HG03571 (cell line): ENCODE data around the gene DEPDC1B.
"Not testable (repeated sequence)": the region's sequence is repeated elsewhere in the genome, so short reads cannot be mapped to it uniquely, and the experiment has no call there.

Source experiments
- ATAC-seq: cut with Tn5 transposase; IDR thresholded peaks from one replicate; pipeline ENCODE4 v1.9.1; 2021; ENCODE audit not compliant: unreplicated experiment

Gene DEPDC1B

DNA sequence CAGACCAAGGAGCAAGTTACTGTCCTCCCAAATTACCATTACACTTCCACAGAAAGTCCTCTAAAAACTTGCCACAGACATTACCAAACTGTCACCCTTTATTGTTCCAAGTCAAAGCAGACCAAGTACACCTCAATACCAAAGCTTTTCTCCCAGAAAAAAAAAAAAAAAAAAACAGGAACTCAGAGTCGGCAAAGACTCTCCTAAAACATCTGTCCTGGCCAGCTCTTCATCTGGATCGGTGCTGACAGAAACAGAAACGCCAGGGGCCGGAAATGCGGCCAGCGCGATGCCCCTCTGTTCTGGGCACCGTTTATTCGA is 718 bp downstream of the DEPDC1B start:
- ATAC-seq: no peak

- no peak for ATAC-seq
These were observed 1.6 kb downstream of the DEPDC1B start for GRCh38 chr5:60698336-60698735.

DNA sequence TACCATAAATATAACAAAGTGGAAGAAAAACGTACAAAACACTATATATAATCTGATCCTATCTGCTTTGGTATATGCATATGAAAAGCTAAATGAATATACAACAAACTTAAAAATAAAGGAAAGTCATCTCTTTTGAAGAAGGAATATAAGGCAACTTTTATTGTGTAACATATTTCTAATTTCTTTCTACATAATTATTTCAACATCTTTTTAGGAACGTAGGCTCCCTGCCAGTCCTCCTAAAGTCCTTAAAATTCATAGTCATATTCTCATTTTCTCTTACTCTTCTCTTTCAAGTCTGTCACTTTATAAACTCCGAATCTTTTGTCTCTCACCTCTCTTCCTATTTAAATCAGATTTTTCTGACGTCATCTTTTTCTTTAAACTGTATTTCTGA is 9.6 kb downstream of the DEPDC1B start:
- ATAC-seq: no peak

- ATAC-seq: no peak
These were observed 11.0 kb downstream of the DEPDC1B start for GRCh38 chr5:60688980-60689379.

DNA sequence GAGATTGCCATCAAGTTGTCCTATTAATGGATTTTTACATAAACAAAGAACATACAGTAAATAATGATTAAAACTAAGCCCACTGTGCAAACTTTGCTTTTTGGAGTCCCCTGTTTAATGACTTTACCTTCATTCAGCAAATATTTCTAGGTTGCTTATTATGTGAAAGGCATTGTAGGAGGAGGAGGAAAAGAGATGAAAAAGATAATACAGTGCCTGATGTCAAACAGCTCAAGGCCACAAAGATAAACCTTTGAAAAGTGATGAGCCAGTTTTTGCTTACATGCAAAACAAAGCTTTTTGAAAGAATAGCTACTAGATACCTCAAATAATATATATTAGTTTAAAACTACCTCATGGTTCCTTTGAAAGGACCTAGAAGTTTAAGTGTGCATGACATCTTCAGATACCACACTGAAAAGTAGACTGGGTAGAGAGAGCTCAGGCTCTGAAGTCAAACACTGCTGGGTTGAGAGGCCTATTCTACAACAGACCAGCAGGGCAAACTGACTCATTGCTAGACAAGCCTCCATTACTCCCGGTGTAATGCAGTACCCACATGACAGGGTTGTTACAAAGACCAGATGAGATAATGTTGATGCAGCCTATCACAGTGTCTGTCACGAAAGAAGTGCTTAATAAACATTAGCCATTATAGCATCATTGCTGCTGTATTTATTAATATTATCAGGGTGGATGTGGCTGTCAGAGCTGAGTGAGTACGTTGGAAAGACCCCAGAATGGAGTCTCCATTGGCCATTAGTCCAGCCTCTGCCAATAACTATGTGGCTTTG is 11.8 kb downstream of the DEPDC1B start:
- peak; percentile 85 for ATAC-seq

GRCh38 chr5:60686157-60686556 is 13.8 kb downstream of the DEPDC1B start:
- no peak for ATAC-seq

DNA sequence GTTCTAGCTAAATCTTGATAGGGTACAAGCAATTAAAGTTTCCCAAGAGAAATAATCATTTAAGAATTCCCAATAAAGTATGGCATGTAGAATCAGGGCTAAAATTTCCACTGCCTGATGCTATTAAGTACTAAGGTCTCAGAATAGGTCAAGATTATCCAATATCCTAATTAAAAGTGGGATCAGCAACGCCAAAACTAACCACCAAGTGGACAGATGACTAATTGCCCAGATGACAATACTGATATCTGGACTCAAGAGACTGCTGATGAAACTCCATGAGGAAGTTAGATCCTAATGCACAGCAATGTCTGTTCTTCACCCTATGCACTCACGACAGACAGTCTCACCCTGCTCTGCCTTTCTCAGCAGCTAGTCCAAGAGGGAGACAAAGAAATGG is 14.3 kb downstream of the DEPDC1B start:
- ATAC-seq: no peak

- ATAC-seq: no peak
These were observed 14.9 kb downstream of the DEPDC1B start for GRCh38 chr5:60685028-60685427.

DNA sequence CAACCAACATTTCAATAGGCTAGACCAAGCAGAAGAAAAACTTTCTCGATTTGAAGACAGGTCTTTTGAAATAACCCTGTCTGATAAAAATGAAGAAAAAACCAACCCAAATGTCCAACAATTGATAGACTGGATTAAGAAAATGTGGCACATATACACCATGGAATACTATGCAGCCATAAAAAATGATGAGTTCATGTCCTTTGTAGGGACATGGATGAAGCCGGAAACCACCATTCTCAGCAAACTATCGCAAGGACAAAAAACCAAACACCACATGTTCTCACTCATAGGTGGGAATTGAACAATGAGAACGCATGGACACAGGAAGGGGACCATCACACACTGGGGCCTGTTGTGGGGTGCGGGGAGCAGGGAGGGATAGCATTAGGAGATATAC is 18.0 kb downstream of the DEPDC1B start:
- ATAC-seq: not testable (repeated sequence)

DNA sequence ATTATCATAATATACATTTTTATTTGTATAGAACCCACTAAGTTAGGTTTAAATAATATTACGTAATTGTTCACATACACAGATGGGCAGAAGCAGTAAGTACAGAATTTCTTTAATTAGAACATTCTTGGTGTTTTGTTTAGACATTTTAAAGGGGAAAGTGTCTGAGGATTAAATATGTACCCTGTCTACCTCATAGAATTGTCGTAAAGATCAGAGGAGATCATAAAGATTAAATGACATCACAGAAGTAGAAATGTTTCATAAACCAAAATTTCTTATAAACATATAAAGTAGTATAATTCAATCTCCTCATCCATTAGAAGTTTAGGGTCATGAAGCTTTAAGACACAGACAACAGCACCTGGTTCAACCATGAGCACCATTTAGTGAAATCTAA is 20.1 kb downstream of the DEPDC1B start:
- no peak for ATAC-seq

DNA sequence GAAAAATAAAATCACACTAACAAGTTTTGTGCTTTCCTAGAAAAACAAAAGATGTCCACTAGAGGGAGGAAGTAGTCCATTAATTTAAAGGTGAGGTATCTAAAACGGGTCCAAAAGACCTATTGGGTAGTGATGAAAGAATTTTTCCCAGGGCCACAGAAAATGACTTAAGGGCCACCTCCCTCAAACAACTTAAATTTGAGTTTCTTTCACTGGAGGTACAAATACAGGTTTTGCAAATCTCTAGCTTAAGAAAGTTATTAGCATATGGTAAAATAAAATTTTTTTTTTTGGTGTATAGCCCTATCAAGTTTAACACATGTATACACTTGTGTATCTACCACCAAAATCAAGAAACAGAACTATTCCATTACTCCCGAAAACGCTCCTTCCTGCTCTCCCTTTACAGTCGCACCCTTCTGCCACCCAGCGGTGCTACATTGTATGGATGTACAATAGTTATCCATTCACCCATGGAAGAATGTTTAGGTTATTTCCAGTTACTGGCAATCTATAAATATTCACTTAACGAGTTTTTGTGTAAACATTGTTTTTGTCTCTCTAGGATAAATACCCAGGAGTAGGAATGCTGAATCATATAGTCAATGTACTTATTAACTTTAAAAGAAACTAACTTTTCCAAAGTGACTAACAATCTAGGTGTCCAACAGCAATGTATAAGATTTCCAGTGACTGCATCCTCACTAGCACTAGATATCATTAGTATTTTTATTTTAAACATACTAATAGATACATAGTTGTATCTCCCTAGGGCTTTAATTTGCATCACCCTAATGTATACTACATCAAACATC is 21.9 kb downstream of the DEPDC1B start:
- no peak for ATAC-seq

DNA sequence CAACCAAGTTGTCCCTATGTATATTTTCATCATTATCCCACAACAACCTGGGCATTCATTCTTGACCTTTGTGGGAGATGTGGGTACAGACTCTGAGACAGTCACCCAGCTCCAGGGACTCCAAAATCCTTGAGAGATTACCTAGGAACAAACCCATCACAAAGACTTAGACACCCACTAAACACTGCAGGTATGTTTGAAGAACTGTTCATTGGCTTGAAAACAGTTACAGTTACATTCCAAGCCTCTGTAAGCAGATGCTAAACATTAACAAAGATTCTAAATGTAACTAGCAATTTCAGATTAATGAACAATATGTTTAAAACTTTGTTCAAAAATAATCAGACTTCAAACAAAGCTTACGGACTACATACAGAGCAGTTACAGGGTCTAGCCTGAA is 24.7 kb downstream of the DEPDC1B start:
- ATAC-seq: no peak

DNA sequence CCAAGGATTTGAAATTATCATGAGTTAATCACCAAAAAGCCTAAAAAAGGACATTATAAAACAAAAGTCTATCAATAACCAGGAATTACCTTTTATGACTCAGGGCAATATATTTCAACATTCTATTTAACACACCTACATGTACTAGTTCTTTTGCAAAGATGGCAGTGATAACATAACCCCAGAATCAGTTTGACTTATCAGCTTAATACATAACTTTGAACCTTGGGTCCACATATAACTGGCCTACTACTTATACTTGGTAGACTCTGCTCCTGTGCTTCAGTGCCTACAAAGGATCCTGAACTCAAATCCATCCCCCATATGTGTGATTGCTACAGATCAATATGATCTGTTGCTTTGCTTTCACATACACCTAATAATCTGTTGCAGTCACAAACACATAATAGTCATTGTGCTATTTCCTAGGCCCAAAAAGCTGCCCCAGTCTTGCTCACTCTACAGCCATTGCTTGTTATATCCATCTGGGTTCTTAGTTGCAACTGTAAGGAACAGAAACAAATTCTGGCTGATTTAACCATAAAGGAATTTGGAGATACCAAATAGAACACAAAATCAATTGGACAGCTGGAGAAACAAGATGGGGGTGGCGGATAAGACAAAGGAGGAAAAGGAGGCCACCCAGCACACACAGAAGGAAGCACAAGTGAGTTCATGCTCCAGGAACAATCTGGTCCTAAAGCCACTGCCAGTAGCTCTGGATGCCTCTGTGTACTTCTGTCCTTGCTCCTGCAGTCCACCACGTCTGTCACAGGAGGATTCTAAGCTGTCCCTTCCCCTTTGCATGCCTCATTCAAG is 25.5 kb downstream of the DEPDC1B start:
- ATAC-seq: no peak

GRCh38 chr5:60673334-60673733 is 26.6 kb downstream of the DEPDC1B start:
- no peak for ATAC-seq

DNA sequence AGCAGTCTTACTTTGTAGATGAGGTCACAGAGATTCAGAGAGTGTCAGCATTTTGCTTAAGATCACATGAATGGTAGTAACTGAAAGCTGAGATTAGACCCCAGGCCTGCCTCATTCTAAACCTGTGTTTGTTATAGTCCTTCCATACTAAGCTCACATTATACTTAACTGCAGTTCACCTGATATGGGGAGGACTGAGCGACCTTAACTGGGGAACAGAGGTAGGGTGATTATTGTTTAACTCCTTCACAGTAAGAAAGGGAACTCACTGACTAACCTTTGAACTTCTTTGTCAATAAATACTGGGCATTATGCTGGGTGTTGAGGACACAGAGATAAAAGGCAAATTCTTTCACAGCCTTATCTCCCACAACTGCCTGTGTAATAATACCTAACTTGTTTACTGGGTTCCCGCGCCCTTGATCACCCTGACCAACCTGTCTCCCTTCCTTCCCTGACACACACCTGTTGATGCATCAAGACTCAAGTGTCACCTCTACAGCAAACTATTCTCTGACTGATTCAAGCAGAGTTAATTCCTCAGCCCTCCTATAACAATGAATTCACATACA is 27.2 kb downstream of the DEPDC1B start:
- ATAC-seq: no peak

DNA sequence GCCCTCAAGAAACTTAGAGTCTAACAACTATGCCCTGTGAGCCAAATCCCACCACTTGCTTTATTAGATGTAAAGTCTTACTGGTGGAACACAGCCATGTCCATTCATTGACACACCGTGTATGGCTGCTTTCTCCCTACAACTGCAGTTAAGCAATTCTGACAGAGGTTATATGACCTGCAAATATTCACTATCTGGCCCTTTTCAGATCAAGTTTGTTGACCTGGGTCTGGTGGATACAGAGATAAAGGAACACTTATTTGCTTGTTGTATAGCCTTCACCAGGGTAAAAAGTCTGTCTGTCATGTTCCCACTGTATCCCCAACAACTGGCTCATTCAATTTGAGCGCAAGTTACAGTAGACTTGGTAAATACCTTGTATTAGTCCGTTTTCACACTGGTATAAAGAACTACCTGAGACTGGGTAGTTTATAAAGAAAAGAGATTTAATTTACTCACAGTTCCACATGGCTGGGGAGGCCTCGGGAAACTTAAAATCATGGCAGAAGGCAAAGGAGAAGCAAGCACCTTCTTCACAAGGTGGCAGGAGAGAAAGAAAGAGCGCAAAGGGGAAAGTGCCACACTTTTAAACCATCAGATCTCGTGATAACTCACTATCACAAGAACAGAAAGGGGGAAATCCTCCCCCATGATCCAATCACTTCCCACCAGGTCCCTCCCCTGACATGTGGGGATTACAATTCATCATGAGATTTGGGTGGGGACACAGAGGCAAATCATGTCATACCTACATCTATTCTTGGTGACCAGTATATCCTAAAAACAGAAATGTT is 27.9 kb downstream of the DEPDC1B start:
- ATAC-seq: no peak

- ATAC-seq: no peak
These were observed 29.2 kb downstream of the DEPDC1B start for GRCh38 chr5:60670749-60671148.

- ATAC-seq: no peak
These were observed 31.2 kb downstream of the DEPDC1B start for GRCh38 chr5:60668686-60669304.

DNA sequence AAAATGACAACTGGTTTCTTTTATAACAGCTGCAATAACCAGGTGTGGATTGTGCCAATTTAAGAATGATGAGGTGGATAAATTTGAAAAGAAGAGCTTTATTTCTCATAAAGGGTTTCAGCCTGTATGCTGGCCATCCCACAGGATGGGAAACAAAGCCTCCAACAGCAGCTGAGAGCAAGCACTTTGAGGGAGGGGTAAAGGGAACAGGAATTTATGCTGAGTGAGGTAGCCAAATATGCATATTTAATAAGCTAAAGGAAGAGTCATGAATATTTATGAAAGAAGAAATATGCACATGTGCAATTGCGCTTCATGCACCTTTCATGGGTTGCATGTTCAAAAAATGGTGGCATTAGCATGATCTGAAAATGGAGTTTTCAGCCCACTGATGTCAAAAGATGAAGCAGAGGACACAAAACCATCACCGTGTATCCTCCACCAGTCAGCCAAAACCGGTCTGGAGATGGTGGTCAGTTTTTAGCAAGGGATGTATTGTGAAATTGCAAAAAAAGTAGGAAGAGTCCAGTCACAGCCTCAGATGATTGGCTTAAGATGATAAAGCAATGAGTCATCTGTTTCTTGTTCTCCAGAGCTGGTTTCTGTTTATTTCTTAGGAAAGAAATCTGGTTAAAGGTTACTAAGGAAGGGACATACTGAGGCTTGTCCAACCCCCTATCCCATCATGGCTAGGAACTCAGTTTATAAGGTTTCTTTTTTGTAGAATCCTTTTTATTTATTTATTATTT is 47.9 kb downstream of the DEPDC1B start:
- ATAC-seq: no peak
